ENCODE data around the gene PTDSS2.
A peak's percentile ranks its signal among the peaks of the same experiment; 100 is the strongest.

PTDSS2 gene

DNA sequence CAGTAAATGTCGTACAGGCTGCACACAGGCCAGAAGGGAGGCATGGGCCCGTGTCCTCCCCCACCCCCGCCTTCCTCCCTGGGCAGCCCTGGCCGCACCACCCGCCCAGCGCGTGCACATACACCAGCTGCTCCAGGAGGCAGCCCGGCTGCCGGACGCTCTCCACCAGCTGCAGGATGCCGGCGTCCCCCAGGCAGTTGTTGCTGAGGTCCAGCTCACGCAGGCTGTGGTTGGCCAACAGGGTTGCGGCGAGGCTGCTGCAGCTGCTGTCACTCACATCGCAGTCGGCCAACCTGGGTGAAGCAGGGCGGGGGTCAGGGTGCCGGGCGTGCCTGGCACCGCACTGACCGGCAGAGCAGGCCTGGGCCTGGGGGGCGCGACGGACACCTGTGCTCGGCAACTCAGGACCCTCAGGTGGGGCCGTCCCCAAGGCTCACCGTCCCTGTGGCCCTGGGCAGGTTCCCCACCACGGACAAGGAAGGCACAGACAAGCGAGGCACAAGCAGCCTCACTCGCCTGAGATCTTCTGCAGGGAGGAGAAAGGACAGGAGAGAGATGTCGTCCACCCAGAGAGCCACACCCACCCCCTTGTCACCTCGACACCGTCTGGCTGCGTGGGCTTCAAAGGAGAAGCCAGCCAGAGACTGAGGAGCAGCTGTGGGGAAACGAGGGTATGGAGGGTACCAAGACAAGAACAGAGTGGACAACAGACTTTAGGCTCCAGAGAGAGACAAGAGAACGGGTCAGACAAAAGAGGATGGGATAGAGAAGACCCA, 44.9 kb downstream of the PTDSS2 start:
- no peak for DNase-seq

DNA sequence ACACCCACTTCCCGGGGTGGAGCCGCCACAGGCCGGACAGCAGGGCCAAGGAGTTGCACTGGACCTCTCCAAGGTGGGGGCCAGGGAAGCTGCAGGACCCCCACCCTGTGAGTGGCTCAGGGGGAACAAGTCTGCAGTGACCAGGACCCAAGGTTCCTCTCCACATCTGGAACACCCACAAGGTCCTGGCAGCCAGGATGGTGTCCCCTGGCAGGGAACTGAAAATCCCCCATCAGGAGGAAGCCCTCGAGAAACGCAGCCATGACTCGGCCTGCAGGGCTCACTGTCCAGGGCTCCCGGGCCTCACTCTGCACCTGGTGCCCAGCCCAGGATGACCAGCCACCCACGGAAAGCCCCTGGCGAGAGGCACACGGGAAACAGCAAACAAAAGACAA, 45.5 kb downstream of the PTDSS2 start:
- DNase-seq, result no peak

GRCh38 chr11:496834-497564, 46.9 kb downstream of the PTDSS2 start:
- no peak for DNase-seq

DNA sequence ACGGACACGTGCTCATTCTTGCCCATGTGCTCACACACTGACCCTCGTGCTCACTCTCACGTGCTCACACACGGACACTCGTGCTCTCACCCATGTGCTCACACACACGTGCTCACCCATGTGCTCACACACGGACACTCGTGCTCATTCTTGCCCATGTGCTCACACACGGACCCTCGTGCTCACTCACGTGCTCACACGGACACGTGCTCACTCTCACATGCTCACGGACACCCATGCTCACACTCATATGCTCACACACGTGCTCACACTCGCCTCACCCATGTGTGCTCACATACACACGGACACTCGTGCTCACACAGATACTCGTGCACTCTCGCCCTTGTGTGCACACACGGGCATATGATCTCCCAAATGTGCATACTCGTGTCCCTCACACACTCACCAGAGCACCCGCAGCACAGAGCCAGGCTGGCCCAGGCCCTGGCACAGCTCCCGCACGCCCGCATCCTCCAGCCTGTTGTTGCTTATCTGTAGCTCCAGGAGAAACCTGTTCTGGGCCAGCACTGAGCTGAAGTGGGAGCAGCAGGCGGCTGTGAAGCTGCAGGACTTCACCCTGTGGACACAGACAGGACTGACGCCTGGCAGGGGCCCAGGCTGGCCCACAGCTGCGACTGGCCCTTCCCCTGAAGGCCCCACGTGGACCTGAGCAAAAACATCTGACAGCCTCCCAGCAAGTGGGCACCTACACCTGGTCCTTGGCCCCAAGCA, 47.7 kb downstream of the PTDSS2 start:
- DNase-seq, result no peak

GRCh38 chr11:498297-499181, 48.5 kb downstream of the PTDSS2 start:
- DNase-seq, result no peak

GRCh38 chr11:499201-500076, 49.4 kb downstream of the PTDSS2 start:
- no peak for DNase-seq

DNA sequence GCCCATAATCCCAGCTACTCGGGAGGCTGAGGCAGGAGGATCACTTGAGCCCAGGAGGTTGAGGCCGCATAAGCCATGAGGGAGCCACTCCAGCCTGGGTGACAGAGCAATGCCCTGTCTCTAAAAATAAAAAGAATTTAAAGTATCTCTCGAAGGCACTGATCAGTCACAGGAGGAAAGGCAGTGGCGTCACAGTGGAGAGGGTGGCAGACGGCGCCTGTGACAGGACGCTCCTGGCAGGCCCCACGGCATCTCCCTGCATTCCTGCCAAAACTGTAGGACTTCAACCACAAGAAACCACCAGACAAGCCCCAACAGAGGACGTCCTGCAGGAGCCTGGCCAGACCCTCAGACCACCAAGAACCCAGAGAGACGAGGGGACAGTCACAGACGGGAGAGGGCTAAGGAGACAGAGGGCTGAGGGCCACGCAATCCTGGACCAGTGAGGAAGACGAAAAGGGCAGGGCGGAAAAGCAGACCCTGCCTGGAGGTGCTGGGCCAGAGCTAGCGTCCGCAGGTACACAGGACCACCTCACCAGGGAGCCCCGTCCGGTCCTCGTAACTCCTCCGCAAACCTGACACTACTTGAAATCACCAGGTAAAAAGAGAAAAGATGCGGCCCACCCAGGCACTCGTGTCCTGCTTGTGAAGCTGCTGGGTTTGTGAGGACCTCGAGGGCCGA, 51.1 kb downstream of the PTDSS2 start:
- DNase-seq, result no peak

GRCh38 chr11:501683-502287, 51.7 kb downstream of the PTDSS2 start:
- DNase-seq, result no peak

DNA sequence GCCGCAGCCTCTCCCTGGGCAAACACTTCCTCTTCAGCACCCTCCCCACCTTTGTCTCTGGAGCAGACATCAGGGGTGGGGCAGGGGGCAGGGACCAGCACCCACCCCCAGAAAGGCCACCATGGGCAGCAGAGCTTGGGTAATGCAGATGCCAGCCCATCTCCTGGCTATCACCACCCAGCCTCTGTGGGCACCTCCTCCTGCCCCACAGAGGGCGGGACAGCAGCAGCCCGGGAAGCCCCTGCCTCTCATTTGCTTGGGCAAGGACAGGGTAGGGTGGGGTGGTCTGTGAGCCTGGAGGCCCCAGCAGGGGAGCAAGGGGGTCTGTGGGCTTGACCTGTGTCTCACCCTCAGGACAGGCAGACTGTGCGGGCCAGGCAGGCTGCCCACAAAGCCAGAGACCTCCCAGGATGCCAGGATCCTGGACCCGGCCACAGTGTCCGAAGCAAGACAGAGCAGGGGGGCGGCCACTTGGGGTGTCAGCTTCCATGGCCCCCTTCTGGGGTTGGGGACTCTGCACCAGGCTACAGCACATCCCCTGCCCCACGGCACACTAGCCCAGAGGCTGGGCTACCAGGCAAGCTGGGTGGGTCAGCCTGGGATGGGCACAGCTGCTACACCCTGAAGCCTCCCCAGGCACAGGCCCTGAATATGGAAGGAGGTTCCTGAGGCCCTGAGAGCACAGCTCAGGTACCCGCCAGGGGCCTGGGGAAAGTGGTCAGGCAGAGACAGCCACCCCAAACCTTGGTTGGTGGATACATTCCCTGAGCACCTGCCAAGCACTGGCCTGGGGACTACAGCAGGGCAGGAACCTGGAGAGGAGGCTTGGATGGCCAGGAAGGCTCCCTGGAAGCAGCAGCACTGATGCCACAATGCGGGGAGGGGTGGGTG, 52.5 kb downstream of the PTDSS2 start:
- DNase-seq, result no peak

DNA sequence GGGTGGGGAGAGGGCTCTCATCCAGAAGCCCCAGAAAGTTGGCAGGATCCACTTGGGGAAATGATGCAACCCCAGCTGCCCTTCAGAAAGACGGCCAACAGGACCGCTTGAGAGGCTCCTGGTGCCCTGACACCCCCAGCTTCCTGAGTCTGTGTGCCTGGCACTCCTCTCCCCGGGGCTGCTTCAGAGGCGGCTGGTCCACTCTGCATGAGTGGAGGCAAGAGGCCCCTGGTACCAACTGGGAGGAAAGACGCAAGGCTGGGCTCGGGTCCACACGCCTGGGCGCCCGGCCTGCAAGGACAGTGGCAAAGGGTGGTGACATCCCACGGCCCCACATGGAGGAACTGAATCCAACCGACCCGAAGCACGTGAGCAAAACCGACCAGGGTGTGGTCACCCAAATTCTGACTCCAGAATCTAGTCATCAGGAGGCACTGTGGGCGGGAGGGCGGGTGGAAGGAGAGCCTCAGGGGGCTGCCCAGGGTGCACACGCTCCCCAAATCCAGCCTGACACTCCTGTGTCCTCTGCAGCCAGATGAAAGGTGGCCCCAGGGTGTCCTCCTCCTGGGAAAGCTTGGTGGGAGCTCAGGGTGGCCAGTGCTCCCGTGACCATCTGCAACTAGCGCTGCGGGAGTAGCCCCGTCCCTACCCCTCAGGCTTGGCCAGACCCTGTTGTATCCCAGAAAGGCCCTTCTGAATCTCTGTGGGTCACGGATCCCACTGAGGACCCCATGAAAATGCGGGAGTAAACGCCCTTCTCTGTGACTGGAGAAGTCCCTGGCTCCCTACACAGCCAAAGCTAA, 53.3 kb downstream of the PTDSS2 start:
- DNase-seq, result no peak

DNA sequence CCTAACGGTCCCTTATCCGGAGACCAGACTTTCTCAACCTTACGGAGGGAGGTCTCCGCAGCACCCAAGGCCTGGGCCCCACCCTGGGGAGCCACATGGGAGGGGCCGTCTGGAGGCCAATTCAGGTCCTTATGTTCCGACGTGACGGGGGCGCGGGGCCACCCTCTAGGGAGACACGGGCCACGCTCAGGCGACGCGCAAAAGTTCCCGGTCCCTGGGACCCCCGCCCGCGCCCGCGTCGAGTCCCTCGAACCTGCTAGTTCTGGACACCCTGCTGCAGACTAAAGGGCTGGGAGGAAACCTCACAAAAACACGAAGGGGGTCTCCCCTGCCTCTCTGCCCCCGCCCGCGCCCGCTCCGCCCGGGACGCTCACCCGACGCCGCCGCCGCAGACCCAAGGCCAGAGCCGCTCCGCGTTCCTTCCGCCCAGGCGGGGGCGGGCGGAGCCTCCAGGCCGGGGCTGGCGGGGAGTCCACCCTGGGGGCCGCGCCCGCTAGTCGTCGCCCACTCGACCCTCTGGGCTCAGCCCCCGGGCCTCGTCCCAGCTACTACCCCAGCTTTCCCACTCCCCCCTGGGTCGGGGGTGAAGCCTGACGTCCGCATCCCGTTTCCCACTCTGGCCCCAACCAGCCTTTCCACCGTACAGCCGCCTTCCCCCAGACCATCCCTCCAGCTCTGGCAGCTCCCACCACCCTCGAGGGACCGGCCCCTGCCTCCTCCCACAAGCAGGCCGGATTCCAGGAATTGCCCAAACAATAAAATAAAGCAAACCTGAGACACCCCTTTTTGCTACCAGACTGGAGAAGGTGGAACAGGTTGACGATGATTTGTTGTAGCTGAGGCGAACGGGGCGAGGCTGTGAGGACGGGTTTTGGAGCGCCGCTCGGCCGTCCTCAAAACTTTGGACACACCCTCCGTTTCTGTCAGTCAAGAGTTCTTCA, 54.2 kb downstream of the PTDSS2 start:
- no peak for DNase-seq

DNA sequence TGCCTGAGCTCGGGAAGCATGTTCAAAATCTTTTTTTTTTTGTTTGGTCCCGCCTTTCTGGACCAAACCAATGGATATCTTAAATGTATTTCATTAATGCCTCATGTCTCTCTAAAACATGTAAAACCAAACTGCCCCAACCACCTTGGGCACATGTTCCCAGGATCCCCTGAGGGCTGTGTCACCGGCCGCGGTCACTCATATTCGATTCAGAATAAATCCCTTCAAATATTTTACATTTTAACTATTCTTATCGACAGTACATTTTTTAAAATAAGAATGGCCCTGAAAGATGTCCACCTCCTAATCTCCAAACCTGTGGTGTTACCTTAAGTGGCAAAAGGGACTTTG, 54.9 kb downstream of the PTDSS2 start:
- no peak for DNase-seq

DNA sequence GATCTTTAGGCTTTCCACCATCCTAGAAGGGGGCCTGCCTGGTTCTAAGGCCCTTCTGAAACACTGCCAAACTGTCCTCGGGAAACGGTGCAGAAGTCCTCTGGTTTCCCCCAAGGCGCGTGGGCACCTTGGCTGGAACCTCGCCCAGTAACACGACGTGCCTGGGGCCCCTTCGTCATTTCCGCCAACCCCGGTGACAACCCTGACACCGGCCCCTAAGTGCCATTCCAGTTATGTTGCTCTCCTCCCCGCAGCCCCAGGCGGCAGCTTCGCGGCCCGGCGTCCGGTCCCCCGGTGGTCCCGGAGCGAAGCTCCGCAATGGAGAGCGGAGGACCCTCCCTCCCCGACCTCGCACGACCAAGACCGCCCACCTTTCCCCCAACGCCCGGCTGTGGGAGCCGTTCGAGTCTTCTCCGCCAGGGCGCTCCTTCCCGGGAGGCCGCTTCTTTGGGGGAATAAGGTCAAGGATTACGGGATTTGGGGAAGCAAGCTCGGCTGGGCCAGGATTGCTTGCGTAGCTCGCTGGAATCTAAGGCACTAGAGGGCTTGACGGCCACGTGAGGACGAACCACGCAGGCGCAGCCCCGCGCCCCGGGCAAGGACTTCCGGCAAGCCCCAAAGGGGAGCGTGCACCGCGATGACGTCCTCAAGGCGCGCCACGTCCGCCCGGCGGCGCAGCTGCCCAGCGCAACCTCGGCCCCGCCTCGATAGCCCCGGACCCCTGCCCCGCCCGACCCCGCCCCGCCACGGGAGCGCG, 56.3 kb downstream of the PTDSS2 start:
- peak; percentile 52 for DNase-seq

DNA sequence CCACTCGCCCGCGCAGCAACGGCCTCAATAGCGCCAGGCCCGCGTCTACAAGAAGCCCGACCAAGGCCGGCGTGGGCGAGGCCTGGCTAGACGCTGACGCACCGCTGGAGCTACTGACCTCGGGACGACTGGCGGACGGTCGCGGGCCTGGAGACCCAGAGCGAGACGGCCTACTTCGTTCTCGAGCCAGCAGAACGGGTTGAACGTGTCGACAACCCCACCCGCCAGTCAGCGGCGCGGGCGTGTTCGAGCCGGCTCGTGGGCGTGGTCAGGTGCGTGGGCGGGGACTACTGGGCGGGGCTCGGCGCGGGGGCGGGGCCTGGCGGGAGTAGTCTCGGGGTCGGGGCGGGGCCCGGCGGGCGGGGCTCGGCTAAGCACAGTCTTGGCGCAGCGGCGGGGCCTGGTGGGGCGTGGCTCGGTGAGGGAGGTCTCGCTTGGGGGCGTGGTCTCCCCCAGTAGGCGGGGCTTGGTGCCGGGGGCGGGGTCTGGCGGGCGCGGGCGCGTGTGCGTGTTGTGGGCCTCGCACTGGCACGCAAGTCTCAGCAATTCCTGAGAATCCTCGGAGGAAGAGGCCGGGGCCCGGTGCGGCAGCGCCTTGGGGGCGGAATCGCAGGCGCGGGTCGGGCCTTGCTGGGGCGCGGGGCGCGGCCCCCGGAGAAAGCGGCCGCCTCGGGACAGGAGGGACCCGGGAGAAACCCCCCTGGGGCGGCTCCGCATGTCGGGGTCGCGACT, 57.1 kb downstream of the PTDSS2 start, which contains the start of gene RNH1:
Gene RNH1 (minus strand): TSS at position 248 of the 732 bp plus-strand sequence. CDS start 5,080 bp downstream, outside the sequence.
- peak; percentile 69 for DNase-seq

GRCh38 chr11:507727-508515, 57.8 kb downstream of the PTDSS2 start:
- DNase-seq, result no peak

All from NCI-H187 treated with DMSO at 0.1 percent for 48 hours (cell line).